ENCODE data around the gene CDK19.
A peak's percentile ranks its signal among the peaks of the same experiment; 100 is the strongest.

CDK19 gene

DNA sequence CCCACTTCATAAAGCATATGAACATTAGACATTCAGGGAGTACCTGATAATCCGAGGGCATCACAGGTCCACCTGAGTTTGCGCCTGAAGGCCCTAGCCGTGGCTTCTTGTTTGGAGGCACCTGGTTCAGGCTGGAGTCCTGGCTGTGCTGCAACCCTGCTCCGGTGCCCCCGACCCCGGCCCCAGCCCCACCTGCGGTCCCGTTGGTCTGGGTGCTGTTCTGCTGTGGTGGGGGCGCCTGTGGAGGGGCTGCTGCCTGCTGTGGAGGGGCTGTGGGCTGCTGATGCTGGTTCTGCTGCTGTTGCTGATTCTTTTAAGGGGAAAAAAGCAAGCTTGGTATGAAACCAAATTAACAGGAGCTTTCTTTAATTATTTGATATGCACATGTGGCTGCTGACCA is 194.2 kb downstream of the CDK19 start:
- TF ChIP-seq ZFX (IDR thresholded peaks at IDR 0.05; ENCODE audit: borderline replicate concordance) (no peak), CTCF (IDR thresholded peaks at IDR 0.05) (no peak)
- peak overlapping the region; percentile 88 for H3K27ac ChIP-seq

GRCh38 chr6:110620065-110620464 is 195.2 kb downstream of the CDK19 start:
- TF ChIP-seq CTCF (IDR thresholded peaks at IDR 0.05) (no peak), ZFX (IDR thresholded peaks at IDR 0.05; ENCODE audit: borderline replicate concordance) (no peak)
- peak overlapping the region; percentile 88 for H3K27ac ChIP-seq

DNA sequence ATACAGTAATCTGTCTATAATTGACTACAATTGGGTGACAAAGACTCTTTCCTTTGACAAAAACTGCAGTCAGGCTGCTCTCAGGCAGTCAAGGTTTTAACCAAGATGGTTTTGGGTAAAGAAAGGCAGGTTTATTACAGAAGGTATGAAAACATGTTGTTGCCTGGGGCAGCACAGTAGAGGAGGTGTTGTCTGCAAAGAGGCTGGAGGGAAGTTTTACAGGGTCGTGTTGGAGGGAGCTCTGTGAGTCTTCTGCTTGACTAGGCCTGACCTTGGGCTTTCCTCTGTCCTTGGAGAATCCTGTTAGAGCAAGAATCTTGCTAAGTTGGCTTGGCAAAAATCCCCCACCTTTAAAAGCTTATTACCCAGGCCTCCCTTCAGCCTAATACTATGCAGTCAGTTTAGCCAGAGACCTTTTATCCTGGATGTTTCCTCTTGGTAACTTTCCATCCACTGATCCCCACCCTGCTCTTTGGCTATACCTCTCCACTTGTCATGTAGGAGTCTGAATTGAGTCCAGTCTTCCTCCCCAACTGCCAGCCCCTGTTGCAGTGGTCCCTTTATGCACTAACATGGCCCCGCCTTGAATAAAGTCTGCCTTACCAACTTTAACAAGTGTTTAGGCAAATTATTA is 195.9 kb downstream of the CDK19 start:
- TF ChIP-seq CTCF (IDR thresholded peaks at IDR 0.05) = no peak
- no peak for TF ChIP-seq ZFX (IDR thresholded peaks at IDR 0.05; ENCODE audit: borderline replicate concordance)
- H3K27ac ChIP-seq = peak overlapping the region; percentile 88

GRCh38 chr6:110618591-110619267 is 196.5 kb downstream of the CDK19 start:
- peak overlapping the region; percentile 88 for H3K27ac ChIP-seq
- TF ChIP-seq CTCF (IDR thresholded peaks at IDR 0.05) = peak; percentile 77
- TF ChIP-seq ZFX (IDR thresholded peaks at IDR 0.05; ENCODE audit: borderline replicate concordance) = no peak

DNA sequence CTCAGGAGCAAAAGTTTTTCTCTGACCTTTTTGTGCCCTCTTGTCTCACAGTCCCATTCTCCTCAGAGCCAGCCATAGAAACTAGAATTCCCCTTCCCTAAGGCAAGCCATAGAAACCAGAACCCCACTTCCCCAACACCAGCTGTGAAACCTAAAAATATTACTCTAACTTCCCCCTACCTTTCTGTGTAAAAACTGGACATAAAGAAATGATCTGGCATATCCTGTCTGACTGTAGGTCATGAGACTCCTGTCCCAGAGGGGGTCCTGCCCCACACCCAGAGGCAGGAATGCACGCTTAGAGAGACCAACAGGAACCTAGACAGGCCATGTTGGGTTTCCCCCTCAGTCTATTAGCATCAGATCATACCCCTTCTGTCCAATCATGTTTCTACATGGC is 198.2 kb downstream of the CDK19 start:
- H3K27ac ChIP-seq = peak overlapping the region; percentile 24; the same call in 1 of the 2 replicates
- no peak for TF ChIP-seq ZFX (IDR thresholded peaks at IDR 0.05; ENCODE audit: borderline replicate concordance)
- no peak for TF ChIP-seq CTCF (IDR thresholded peaks at IDR 0.05)

DNA sequence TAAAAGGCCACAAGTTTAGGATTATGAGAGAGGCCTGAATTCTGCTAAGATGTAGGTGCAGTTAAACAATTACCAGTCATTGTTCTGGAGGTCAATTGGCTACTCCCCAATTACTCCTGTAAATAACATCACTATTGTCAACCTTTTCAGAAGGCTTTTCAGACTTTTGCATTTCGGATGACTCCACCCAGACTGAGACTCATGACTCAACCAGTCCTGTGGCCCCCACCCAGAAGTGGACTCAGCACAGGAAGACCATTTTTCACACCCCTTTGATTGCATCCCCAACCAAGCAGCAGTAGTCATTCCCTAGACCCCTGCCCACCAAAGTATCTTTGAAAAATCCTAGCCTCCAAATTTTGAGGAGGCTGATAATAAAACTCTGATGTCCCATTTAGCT is 199.5 kb downstream of the CDK19 start:
- no peak for TF ChIP-seq ZFX (IDR thresholded peaks at IDR 0.05; ENCODE audit: borderline replicate concordance)
- TF ChIP-seq CTCF (IDR thresholded peaks at IDR 0.05) = no peak
- peak overlapping the region; percentile 24; the same call in 1 of the 2 replicates for H3K27ac ChIP-seq

- H3K27ac ChIP-seq = peak overlapping the region; percentile 24; the same call in 1 of the 2 replicates
- TF ChIP-seq ZFX (IDR thresholded peaks at IDR 0.05; ENCODE audit: borderline replicate concordance) = no peak
- no peak for TF ChIP-seq CTCF (IDR thresholded peaks at IDR 0.05)
Measured at GRCh38 chr6:110614586-110614985, 200.7 kb downstream of the CDK19 start.

Data from 22Rv1 (cell line).